Measurements from ENCODE around the gene C6orf58. TPM values are rescaled to one million over a fixed set of nuclear protein-coding genes. Genes with fewer than 3 reads are reported as not detected.

C6orf58 gene
- total RNA-seq (2022; extraction: Qiagen RNA extraction) = 0.07 to 0.32 TPM (median 0.15 TPM) in 4 of 5 replicates, not detected in the other

DNA sequence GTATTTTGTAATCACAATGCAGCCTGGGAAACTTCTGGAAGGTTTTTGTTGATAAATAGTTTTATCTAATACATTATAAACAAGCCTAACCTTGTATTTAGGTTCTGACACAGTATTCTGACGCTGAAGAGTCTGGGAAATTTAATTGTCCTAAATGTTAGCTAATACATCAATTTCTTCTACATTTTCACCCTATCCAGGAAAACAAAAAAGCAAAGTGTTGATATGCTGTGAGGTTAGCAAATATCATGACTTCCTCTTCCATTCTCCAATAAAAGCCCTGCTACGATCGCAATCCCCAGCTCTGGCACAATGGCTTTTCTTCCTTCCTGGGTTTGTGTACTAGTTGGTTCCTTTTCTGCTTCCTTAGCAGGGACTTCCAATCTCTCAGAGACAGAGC, at the start of gene C6orf58:
Gene C6orf58 (plus strand): TSS at position 301 of the 400 bp plus-strand sequence. CDS start 12 bp downstream, at position 313.

Other genes with a start within 250 kb of the C6orf58 start
- 35.6 to 61.3 TPM (median 38.4 TPM) in 5 replicates for gene ECHDC1, start 233.6 kb upstream of the C6orf58 start, total RNA-seq (2022; extraction: Qiagen RNA extraction)
- gene KIAA0408, start 117.8 kb upstream of the C6orf58 start, total RNA-seq (2022; extraction: Qiagen RNA extraction) = 5.6 to 6.8 TPM (median 6.6 TPM) in 5 replicates